Kasumi-1 (cell line): ENCODE data around the gene GLI3.

Experiments used
- DNase-seq, 2 experiments: peaks; one replicate each; lab custom pipeline; 2025; lab: John Stamatoyannopoulos, UW

Gene GLI3

GRCh38 chr7:42105554-42106358 lies 131.3 kb downstream of the GLI3 start:
- DNase-seq, result no peak

GRCh38 chr7:42104694-42105093 lies 132.3 kb downstream of the GLI3 start:
- no peak for DNase-seq

- no peak for DNase-seq
Measured at GRCh38 chr7:42104231-42104630, 132.8 kb downstream of the GLI3 start.

- no peak for DNase-seq
Measured at GRCh38 chr7:42103456-42103855, 133.6 kb downstream of the GLI3 start.

- peak in 1 of 2 experiments; percentile 53 for DNase-seq
Measured at GRCh38 chr7:42103020-42103419, 134.0 kb downstream of the GLI3 start.

- DNase-seq, result no peak
Measured at GRCh38 chr7:42102301-42102700, 134.7 kb downstream of the GLI3 start.

- peak; percentile 81 to 82 for DNase-seq
Measured at GRCh38 chr7:42100156-42100508, 136.9 kb downstream of the GLI3 start.

- DNase-seq, result no peak
Measured at GRCh38 chr7:42099470-42100155, 137.4 kb downstream of the GLI3 start.

GRCh38 chr7:42099066-42099465 lies 137.9 kb downstream of the GLI3 start:
- DNase-seq, result no peak

GRCh38 chr7:42097752-42098151 lies 139.3 kb downstream of the GLI3 start:
- DNase-seq, result peak; percentile 93 to 95

- DNase-seq, result peak; percentile 67 to 73
Measured at GRCh38 chr7:42096681-42097561, 140.1 kb downstream of the GLI3 start.

- DNase-seq, result peak; percentile 75
Measured at GRCh38 chr7:42096268-42096667, 140.7 kb downstream of the GLI3 start.

- peak; percentile 99 to 100 for DNase-seq
Measured at GRCh38 chr7:42095791-42096190, 141.2 kb downstream of the GLI3 start.

GRCh38 chr7:42093349-42093905 lies 143.6 kb downstream of the GLI3 start:
- no peak for DNase-seq

GRCh38 chr7:42091461-42092291 lies 145.3 kb downstream of the GLI3 start:
- DNase-seq, result no peak

- DNase-seq, result no peak
Measured at GRCh38 chr7:42090806-42091205, 146.2 kb downstream of the GLI3 start.

GRCh38 chr7:42090056-42090455 lies 147.0 kb downstream of the GLI3 start:
- DNase-seq, result no peak

GRCh38 chr7:42087616-42088015 lies 149.4 kb downstream of the GLI3 start:
- DNase-seq, result no peak

- DNase-seq, result no peak
Measured at GRCh38 chr7:42085531-42085930, 151.5 kb downstream of the GLI3 start.

- DNase-seq, result no peak
Measured at GRCh38 chr7:42084263-42084662, 152.7 kb downstream of the GLI3 start.

- no peak for DNase-seq
Measured at GRCh38 chr7:42083284-42083683, 153.7 kb downstream of the GLI3 start.
